ENCODE data around the gene G0S2.

DNA sequence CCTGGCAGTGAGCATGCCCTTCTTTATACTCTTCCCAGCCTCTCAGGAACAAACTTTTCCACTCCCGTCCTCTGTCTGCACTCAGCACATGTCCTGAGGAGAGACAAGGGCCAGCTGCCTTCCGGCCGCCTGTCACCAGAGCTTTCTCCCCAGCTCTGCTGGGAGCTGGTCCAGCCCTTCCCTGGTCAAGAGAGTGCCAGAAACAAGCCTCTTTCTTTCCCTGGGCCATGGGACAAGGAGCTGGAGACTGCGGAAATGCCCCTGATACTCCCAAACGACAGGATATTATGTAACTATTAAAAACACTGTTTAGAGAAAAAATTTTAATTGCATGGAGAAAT is 33.4 kb upstream of the G0S2 start:
- TF ChIP-seq POLR2A (IDR thresholded peaks at IDR 0.05): no peak
- TF ChIP-seq, protein P1, sequence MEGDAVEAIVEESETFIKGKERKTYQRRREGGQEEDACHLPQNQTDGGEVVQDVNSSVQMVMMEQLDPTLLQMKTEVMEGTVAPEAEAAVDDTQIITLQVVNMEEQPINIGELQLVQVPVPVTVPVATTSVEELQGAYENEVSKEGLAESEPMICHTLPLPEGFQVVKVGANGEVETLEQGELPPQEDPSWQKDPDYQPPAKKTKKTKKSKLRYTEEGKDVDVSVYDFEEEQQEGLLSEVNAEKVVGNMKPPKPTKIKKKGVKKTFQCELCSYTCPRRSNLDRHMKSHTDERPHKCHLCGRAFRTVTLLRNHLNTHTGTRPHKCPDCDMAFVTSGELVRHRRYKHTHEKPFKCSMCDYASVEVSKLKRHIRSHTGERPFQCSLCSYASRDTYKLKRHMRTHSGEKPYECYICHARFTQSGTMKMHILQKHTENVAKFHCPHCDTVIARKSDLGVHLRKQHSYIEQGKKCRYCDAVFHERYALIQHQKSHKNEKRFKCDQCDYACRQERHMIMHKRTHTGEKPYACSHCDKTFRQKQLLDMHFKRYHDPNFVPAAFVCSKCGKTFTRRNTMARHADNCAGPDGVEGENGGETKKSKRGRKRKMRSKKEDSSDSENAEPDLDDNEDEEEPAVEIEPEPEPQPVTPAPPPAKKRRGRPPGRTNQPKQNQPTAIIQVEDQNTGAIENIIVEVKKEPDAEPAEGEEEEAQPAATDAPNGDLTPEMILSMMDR (IDR thresholded peaks at IDR 0.05): no peak
